ENCODE results near the gene CNST.
"Not testable (repeated sequence)": the region's sequence is repeated elsewhere in the genome, so short reads cannot be mapped to it uniquely, and the experiment has no call there.

Gene CNST

GRCh38 chr1:246709835-246710234 lies 143.6 kb downstream of the CNST start:
- no peak for DNase-seq (ENCODE audit: low read depth in 2 of 2)

- no peak for DNase-seq (ENCODE audit: low read depth in 2 of 2)
Measured at GRCh38 chr1:246711548-246712003, 145.3 kb downstream of the CNST start.

- not testable (repeated sequence) for DNase-seq (ENCODE audit: low read depth in 2 of 2)
Measured at GRCh38 chr1:246712428-246712827, 146.2 kb downstream of the CNST start.

All from stimulated activated CD8-positive, alpha-beta memory T cell treated with anti-CD3 and anti-CD28 coated beads, Interleukin-7, amount 100 ng/mL, for 4 hours (primary cell).